GM23338 (cell line): ENCODE measurements around the gene TOM1L2. TPM values are rescaled to one million over a fixed set of nuclear protein-coding genes. Genes with fewer than 3 reads are reported as not detected.

Experiments used
- ATAC-seq: fragments of 200-7000 bp; cut with Tn5 transposase; 3 replicates; pipeline ENCODE4 v1.9.1; 2020
- DNase-seq: peaks from one replicate; pipeline ENCODE4 v3.0.0-alpha.2; 2015; ENCODE audit warnings: low spot score
- H2AFZ ChIP-seq: fragments of 200-600 bp; sonication (generic); 2 replicates; pipeline ENCODE4 v1.8.0; 2016; ENCODE audit warnings: antibody characterized with exemption, mild to moderate bottlenecking, moderate library complexity
- H3F3A ChIP-seq: fragments of 200-600 bp; sonication (generic); replicated peaks from 2 replicates; pipeline ENCODE4 v1.8.0; 2017; ENCODE audit warnings: antibody characterized with exemption, mixed run types, low read depth
- H3K27ac ChIP-seq: fragments of 200-600 bp; sonication (generic); 2 replicates; pipeline ENCODE4 v1.6.1; 2016; ENCODE audit warnings: low read depth
- H3K27me3 ChIP-seq: fragments of 200-600 bp; sonication (generic); 2 replicates; pipeline ENCODE4 v1.8.0; 2016; ENCODE audit warnings: mild to moderate bottlenecking, mixed run types, moderate library complexity; ENCODE audit not compliant: insufficient read depth
- H3K36me3 ChIP-seq: fragments of 200-600 bp; sonication (generic); 2 replicates; pipeline ENCODE4 v1.8.0; 2016; ENCODE audit warnings: mild to moderate bottlenecking; ENCODE audit not compliant: insufficient read depth
- H3K4me1 ChIP-seq: fragments of 200-600 bp; sonication (generic); 2 replicates; pipeline ENCODE4 v1.8.0; 2016; ENCODE audit warnings: mild to moderate bottlenecking, moderate library complexity; ENCODE audit not compliant: insufficient read depth
- H3K4me2 ChIP-seq: fragments of 200-600 bp; sonication (generic); 2 replicates; pipeline ENCODE4 v1.7.1; 2017; ENCODE audit warnings: mixed run types
- H3K4me3 ChIP-seq: fragments of 200-600 bp; sonication (generic); 2 replicates; pipeline ENCODE4 v1.6.1; 2016; ENCODE audit warnings: mixed run types
- H3K79me2 ChIP-seq: fragments of 200-600 bp; sonication (generic); replicated peaks from 2 replicates; pipeline ENCODE4 v1.8.0; 2017; ENCODE audit warnings: mild to moderate bottlenecking; ENCODE audit not compliant: insufficient read depth
- H3K9me2 ChIP-seq: fragments of 200-600 bp; sonication (generic); 2 replicates; pipeline ENCODE4 v1.8.0; 2017; ENCODE audit not compliant: insufficient read depth
- H4K20me1 ChIP-seq: fragments of 200-600 bp; sonication (generic); replicated peaks from 2 replicates; pipeline ENCODE4 v1.8.0; 2017; ENCODE audit warnings: mild to moderate bottlenecking; ENCODE audit not compliant: insufficient read depth
- H3K27ac Mint-ChIP-seq: 2 replicates; pipeline ENCODE4 v1.8.0; 2020; ENCODE audit warnings: inconsistent platforms, mild to moderate bottlenecking, moderate library complexity, mixed read lengths
- H3K27me3 Mint-ChIP-seq: 3 replicates; pipeline ENCODE4 v1.8.0; 2022; ENCODE audit warnings: low read depth, mild to moderate bottlenecking, moderate library complexity, mixed read lengths, inconsistent platforms; ENCODE audit not compliant: insufficient read depth, poor library complexity
- H3K36me3 Mint-ChIP-seq: 3 replicates; pipeline ENCODE4 v1.8.0; 2021; ENCODE audit warnings: low read depth, mild to moderate bottlenecking, inconsistent platforms, moderate library complexity, mixed read lengths
- H3K4me1 Mint-ChIP-seq: 3 replicates; pipeline ENCODE4 v1.8.0; 2020; ENCODE audit warnings: mild to moderate bottlenecking, inconsistent platforms, mixed read lengths
- H3K4me3 Mint-ChIP-seq: 3 replicates; pipeline ENCODE4 v1.8.0; 2021; ENCODE audit warnings: moderate library complexity, mild to moderate bottlenecking, inconsistent platforms, mixed read lengths
- H3K9me3 Mint-ChIP-seq: 3 replicates; pipeline ENCODE4 v1.8.0; 2020; ENCODE audit warnings: moderate library complexity, mild to moderate bottlenecking, inconsistent platforms, mixed read lengths
- CTCF ChIP-seq, 2 experiments: fragments of 200-600 bp in 1 of 2; sonication (generic) in 1 of 2; conservative IDR thresholded peaks; 2 replicates each; pipeline versions ENCODE4 v1.5.1 to v1.6.1; 2016 to 2017; ENCODE audit warnings: antibody characterized with exemption in 2 of 2, low read depth in 2 of 2, mild to moderate bottlenecking in 2 of 2, moderate library complexity in 1 of 2
- ETS1 ChIP-seq: IDR thresholded peaks from 2 replicates; pipeline ENCODE4 v1.6.1; 2016; ENCODE audit warnings: antibody characterized with exemption
- EZH2 ChIP-seq: fragments of 200-600 bp; sonication (generic); IDR thresholded peaks from one replicate; pipeline ENCODE4 v1.8.0; 2017; ENCODE audit warnings: antibody characterized with exemption, mild to moderate bottlenecking, low read depth; ENCODE audit not compliant: unreplicated experiment
- POLR2AphosphoS5 ChIP-seq: IDR thresholded peaks from 2 replicates; pipeline ENCODE4 v1.6.1; 2016; ENCODE audit warnings: antibody characterized with exemption, low read depth
- STAT1 ChIP-seq: IDR thresholded peaks from one replicate; pipeline ENCODE4 v1.6.1; 2016; ENCODE audit warnings: antibody characterized with exemption; ENCODE audit not compliant: unreplicated experiment
- ZNF331 ChIP-seq: fragments of 250-450 bp; sonication (Bioruptor Pico); IDR thresholded peaks from 2 replicates; pipeline ENCODE4 v1.5.0; 2020; ENCODE audit warnings: low read depth, mild to moderate bottlenecking, moderate library complexity
- ZNF462 ChIP-seq: fragments of 250-450 bp; sonication (Bioruptor Pico); IDR thresholded peaks from 2 replicates; pipeline ENCODE4 v1.5.0; 2020; ENCODE audit warnings: mild to moderate bottlenecking, moderate library complexity
- polyA plus RNA-seq: library from polyadenylated mRNA; unstranded; fragments of >200 nt; fragmentation: Nextera tagmentation; extraction: Ambion mirVana; gene quantifications from 2 replicates; pipeline ENCODE4 v1.2.1, GENCODE V29; 2016
- total RNA-seq: library from RNA; depleted of rRNA; stranded (reverse); fragments of >200 nt; shearing (Covaris generic); gene quantifications from 2 replicates; pipeline ENCODE4 v1.2.3, GENCODE V29; 2014
- TF ChIP-seq, protein P1 (sequence below): IDR thresholded peaks from one replicate; pipeline ENCODE4 v1.6.1; 2018; ENCODE audit warnings: antibody characterized with exemption; ENCODE audit not compliant: unreplicated experiment

The TOM1L2 gene
- total and polyA plus RNA-seq, 2 experiments from 2014 or later = 3.3 TPM

DNA sequence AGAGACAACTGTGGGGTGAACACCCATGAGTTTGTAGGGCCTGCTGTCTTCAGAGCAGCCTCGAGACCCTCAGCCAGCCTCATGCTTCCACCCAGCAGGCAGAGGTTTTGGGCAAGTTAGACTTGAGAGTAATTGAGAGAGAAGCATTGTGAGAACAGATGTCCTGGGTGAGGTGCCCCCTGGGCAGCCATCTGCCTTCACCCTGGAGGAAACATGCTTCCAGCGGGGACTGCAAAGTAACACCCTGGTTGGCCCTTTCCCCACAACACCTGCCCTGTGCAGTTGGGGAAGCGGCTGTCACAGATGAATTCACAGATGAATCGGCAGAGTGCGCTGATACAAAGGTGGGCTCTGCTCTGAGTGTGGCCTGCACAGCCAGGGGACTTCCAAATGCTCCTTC, 43.4 kb upstream of the TOM1L2 start:
- H3K27me3 Mint-ChIP-seq = peaks cover 3% of the 10 kb centered on the region
- Histone ChIP-seq H3K4me2 (no peak overlapping the region), H3K27me3 (no peaks in the 10 kb centered on the region), H3K4me1 (0 out of 2 replicates have a peak, but pooled peaks cover 5% of the 10 kb centered on the region), H4K20me1 (peaks cover 5% of the 10 kb centered on the region; the same call in 1 of the 2 replicates), H3K9me2 (no peaks in the 10 kb centered on the region), H3F3A (no peaks in the 10 kb centered on the region), H3K36me3 (no peaks in the 10 kb centered on the region), H2AFZ (no peak overlapping the region), H3K79me2 (no peaks in the 10 kb centered on the region), H3K27ac (no peak overlapping the region), H3K4me3 (no peak overlapping the region)
- no peaks in the 10 kb centered on the region for H3K36me3 Mint-ChIP-seq
- H3K4me3 Mint-ChIP-seq = no peak overlapping the region
- no peak for ATAC-seq
- no peak overlapping the region for H3K27ac Mint-ChIP-seq
- TF ChIP-seq EZH2 = no peak
- TF ChIP-seq ETS1 = no peak
- no peak for TF ChIP-seq ZNF331 (CRISPR knock-in tag)
- no peak for TF ChIP-seq STAT1
- TF ChIP-seq, protein P1, sequence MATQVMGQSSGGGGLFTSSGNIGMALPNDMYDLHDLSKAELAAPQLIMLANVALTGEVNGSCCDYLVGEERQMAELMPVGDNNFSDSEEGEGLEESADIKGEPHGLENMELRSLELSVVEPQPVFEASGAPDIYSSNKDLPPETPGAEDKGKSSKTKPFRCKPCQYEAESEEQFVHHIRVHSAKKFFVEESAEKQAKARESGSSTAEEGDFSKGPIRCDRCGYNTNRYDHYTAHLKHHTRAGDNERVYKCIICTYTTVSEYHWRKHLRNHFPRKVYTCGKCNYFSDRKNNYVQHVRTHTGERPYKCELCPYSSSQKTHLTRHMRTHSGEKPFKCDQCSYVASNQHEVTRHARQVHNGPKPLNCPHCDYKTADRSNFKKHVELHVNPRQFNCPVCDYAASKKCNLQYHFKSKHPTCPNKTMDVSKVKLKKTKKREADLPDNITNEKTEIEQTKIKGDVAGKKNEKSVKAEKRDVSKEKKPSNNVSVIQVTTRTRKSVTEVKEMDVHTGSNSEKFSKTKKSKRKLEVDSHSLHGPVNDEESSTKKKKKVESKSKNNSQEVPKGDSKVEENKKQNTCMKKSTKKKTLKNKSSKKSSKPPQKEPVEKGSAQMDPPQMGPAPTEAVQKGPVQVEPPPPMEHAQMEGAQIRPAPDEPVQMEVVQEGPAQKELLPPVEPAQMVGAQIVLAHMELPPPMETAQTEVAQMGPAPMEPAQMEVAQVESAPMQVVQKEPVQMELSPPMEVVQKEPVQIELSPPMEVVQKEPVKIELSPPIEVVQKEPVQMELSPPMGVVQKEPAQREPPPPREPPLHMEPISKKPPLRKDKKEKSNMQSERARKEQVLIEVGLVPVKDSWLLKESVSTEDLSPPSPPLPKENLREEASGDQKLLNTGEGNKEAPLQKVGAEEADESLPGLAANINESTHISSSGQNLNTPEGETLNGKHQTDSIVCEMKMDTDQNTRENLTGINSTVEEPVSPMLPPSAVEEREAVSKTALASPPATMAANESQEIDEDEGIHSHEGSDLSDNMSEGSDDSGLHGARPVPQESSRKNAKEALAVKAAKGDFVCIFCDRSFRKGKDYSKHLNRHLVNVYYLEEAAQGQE = no peak
- TF ChIP-seq POLR2AphosphoS5 = no peak
- no peak for TF ChIP-seq ZNF462 (CRISPR knock-in tag)
- no peak for TF ChIP-seq CTCF (conservative IDR thresholded peaks at IDR 0.05; ENCODE audit: low read depth in 2 of 2)
- peaks cover 3% of the 10 kb centered on the region; the same call in 2 of the 3 replicates for H3K4me1 Mint-ChIP-seq
- H3K9me3 Mint-ChIP-seq = no peaks in the 10 kb centered on the region
- DNase-seq = no peak
